HG02970 (cell line): ENCODE results near the gene CYP3A5.
A peak's percentile ranks its signal among the peaks of the same experiment; 100 is the strongest.

Experiments used
- ATAC-seq: cut with Tn5 transposase; IDR thresholded peaks from one replicate; pipeline ENCODE4 v1.9.1; 2021; ENCODE audit warnings: mild to moderate bottlenecking, moderate library complexity, moderate number of reproducible peaks; ENCODE audit not compliant: unreplicated experiment, low FRiP score

The CYP3A5 gene

GRCh38 chr7:99616359-99617191 is 63.2 kb downstream of the CYP3A5 start, which contains the start of gene ZSCAN25:
Gene ZSCAN25 (plus strand): TSS chr7:99616946. CDS start chr7:99619607, 2,661 bp downstream.
- ATAC-seq = peak; percentile 88

DNA sequence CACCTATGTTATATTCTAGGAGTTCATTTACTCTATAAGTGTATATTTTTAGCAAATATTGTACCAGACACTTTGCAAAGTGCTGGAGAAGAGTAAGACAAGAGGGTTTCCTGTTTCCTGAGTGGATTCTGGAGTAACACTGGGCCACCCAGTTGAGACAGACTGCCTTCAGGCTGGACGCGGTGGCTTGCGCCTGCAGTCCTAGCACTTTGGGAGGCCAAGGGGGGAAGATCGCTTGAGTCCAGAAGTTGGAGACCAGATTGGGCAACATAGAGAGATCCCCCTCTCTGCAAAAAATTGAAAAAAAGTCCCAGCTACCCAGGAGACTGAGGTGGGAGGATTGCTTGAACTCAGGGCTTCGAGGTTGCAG is 63.8 kb downstream of the CYP3A5 start:
- ATAC-seq = no peak

DNA sequence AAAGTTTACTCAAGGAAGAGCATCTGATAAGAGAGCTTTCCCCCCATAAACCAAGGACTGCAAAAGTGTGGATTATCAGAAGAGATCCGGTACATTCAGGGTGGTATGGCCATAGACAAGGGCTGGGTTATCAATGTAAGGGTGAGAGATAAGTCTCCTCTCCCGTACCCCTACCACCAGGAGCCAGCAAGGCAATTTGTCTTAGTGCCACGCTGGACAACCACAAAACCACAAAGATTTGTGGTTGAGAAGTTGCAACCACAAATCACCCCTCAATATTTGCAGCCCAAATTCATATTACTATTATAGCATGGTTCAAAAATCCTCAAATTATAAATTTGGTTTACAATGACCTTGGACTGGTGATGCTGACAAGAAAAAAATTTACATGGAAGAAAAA is 65.3 kb downstream of the CYP3A5 start:
- ATAC-seq = no peak

- ATAC-seq = no peak
These were observed 72.2 kb downstream of the CYP3A5 start for GRCh38 chr7:99607548-99607947.

GRCh38 chr7:99606531-99606930 is 73.3 kb downstream of the CYP3A5 start:
- no peak for ATAC-seq

- no peak for ATAC-seq
These were observed 74.3 kb downstream of the CYP3A5 start for GRCh38 chr7:99605527-99605926.

GRCh38 chr7:99601656-99602310 is 78.0 kb downstream of the CYP3A5 start:
- ATAC-seq = no peak

GRCh38 chr7:99599836-99600235 is 80.0 kb downstream of the CYP3A5 start:
- ATAC-seq = no peak
